Testis (tissue), 3 donors: ENCODE measurements around the gene ZNF212. TPM values are rescaled to one million over a fixed set of nuclear protein-coding genes. Genes with fewer than 3 reads are reported as not detected.
"Not testable (repeated sequence)": the region's sequence is repeated elsewhere in the genome, so short reads cannot be mapped to it uniquely, and the experiment has no call there.

Experiments
- DNase-seq: peaks from one replicate; pipeline ENCODE4 v3.0.0-alpha.2; 2019
- H3K27ac ChIP-seq, 2 donors: fragments of 200-600 bp; sonication (generic); one replicate each; pipeline ENCODE4 v1.5.1; 2019
- H3K27me3 ChIP-seq: fragments of 200-600 bp; sonication (generic); one replicate; pipeline ENCODE4 v1.5.1; 2019
- H3K36me3 ChIP-seq: fragments of 200-600 bp; sonication (generic); one replicate; pipeline ENCODE4 v1.5.1; 2017; ENCODE audit warnings: low read depth; ENCODE audit errors: missing control alignments
- H3K4me1 ChIP-seq: fragments of 200-600 bp; sonication (generic); one replicate; pipeline ENCODE4 v1.5.1; 2019
- H3K4me3 ChIP-seq, 2 donors: fragments of 200-600 bp; sonication (generic); one replicate each; pipeline ENCODE4 v1.5.1; 2017 to 2019
- H3K9me3 ChIP-seq: fragments of 200-600 bp; sonication (generic); one replicate; pipeline ENCODE4 v1.5.1; 2017
- CTCF ChIP-seq, 3 experiments: fragments of 450-650 bp in 2 of 3; fragments of 200-600 bp in 1 of 3; sonication (generic) in 1 of 3; IDR thresholded peaks; one replicate each; pipeline ENCODE4 v1.5.1; 2016 to 2019; ENCODE audit warnings: antibody characterized with exemption in 3 of 3, mild to moderate bottlenecking in 2 of 3, moderate library complexity in 1 of 3
- POLR2A ChIP-seq: fragments of 450-650 bp; IDR thresholded peaks from one replicate; pipeline ENCODE4 v1.6.1; 2017; ENCODE audit warnings: antibody characterized with exemption, mild to moderate bottlenecking, moderate library complexity
- WGBS, 2 donors: methylation state at CpG; one replicate each; pipeline ENCODE4 v1.1.5; 2018; 5-methylcytosine and 5-hydroxymethylcytosine counted together
- intact Hi-C: fragments of 100-400 bp; cut with DNase I; formaldehyde crosslinking; loops from one replicate; pipeline ENCODE4 v1.15.1; 2023; ENCODE audit warnings: low total_unique reads
- polyA plus RNA-seq: library from polyadenylated mRNA; stranded (reverse); fragments of 350-450 nt; fragmentation: Illumina TruSeq; extraction: RNeasy Lipid Tissue Mini Kit (QIAGEN cat#74804); gene quantifications from one replicate; pipeline ENCODE4 v1.2.3, GENCODE V29; 2014; ENCODE audit warnings: low read depth, low replicate concordance; ENCODE audit not compliant: insufficient read depth
- total RNA-seq, 2 donors: library from RNA; depleted of rRNA; stranded (reverse); fragments of >200 nt; gene quantifications; one replicate each; pipeline ENCODE4 v1.2.3, GENCODE V29; 2016

Gene ZNF212
- total and polyA plus RNA-seq, 3 donors from 2014 or later = 17.2 to 24.2 (median 23.1) TPM

DNA sequence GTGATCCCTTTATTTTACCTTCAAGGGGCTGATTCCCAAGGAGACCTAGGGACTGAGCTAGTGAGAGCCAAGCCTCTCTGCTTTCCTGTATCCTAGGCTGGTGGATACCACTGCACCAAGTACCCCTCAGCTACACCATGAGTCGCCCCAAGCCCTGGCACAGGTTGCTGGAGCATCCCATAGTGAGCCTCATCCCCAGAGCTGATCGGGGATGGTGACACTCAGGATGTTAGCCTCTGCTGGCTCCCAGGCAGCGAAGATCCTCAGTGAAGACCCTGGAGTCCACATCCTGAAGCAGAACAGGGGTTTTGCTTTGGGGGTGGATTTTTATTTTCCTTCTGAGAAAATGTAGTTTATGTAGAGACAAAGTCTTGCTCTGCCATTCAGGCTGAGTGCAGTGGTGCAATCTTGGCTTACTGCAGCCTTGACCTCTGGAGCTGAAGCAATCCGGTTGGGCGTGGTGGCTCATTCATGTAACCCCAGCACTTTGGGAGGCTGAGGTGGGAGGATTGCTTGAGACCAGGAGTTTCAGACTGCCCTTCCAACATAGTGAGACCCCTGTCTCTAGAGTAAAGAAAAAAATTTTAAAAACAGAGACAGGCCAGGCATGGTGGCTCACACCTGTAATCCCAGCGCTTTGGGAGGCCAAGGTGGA is 12.5 kb upstream of the ZNF212 start:
- intact Hi-C loops = no loop called here
- Histone ChIP-seq H3K4me3 (no peak overlapping the region), H3K9me3 (no peaks in the 10 kb centered on the region), H3K27ac (no peak overlapping the region), H3K4me1 (no peaks in the 10 kb centered on the region), H3K27me3 (no peaks in the 10 kb centered on the region), H3K36me3 (no peaks in the 10 kb centered on the region)
- DNase-seq = no peak
- TF ChIP-seq CTCF (IDR thresholded peaks at IDR 0.05) (no peak), POLR2A (no peak)
- WGBS, 2 donors = 61 to 73% methylated on average over 4 to 6 of the region's 6 CpGs

GRCh38 chr7:149228831-149229471 is 10.5 kb upstream of the ZNF212 start:
- Histone ChIP-seq H3K4me3 (no peak overlapping the region), H3K27me3 (no peaks in the 10 kb centered on the region), H3K36me3 (no peaks in the 10 kb centered on the region), H3K4me1 (no peaks in the 10 kb centered on the region), H3K27ac (no peak overlapping the region), H3K9me3 (no peaks in the 10 kb centered on the region)
- DNase-seq = no peak
- 65 to 66% methylated on average over 7 of the region's 7 CpGs for WGBS, 2 donors
- intact Hi-C loops = no loop called here
- no peak for TF ChIP-seq POLR2A
- no peak for TF ChIP-seq CTCF (IDR thresholded peaks at IDR 0.05)

DNA sequence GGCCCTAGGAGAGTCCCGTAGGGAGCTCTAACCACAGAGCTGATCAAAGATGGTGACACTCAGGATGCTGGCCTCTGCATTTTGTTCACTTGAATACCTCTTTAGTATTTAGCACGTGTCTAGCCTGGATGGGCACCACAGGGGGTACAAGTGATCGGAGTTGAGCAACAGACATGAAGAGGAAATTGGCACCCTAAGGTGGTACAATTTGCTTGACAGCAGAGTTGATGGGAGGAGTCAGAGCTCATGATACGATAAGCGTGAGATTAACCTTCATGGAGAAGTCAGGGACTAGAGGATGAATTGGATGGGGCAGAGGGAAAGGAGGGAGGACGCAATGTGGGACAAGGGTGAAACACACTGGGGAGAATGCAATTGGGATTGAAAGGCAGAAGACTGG is 9.9 kb upstream of the ZNF212 start:
- 69% methylated on average over 6 of the region's 6 CpGs for WGBS, 2 donors

DNA sequence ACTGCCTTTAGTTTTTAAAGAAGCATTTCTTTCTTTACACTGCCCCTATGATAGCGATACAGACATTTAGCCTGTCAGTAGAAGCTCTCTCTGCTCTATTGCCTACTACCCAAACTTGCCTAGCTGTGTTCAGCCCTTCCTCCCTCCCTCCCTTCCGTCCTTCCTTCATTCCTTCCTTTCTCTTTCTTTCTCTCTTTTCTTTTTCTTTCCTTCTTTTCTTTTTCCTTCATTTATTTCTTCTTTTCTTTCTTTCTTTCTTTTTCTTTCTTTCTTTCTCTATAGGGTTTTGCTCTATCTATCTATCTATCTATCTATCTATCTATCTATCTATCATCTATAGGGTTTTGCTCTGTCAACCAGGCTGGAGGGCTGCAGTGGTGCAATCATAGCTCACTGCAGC is 7.1 kb upstream of the ZNF212 start:
- H3K27me3 ChIP-seq = no peaks in the 10 kb centered on the region
- intact Hi-C loops = no loop called here
- no peaks in the 10 kb centered on the region for H3K36me3 ChIP-seq
- H3K4me1 ChIP-seq = no peaks in the 10 kb centered on the region
- H3K4me3 ChIP-seq = no peak overlapping the region
- 73 to 91% methylated on average over 2 of the region's 2 CpGs for WGBS, 2 donors
- TF ChIP-seq CTCF (IDR thresholded peaks at IDR 0.05) (no peak), POLR2A (no peak)
- no peaks in the 10 kb centered on the region for H3K9me3 ChIP-seq
- no peak for DNase-seq
- no peak overlapping the region for H3K27ac ChIP-seq

More for the DNA sequence above, 9.9 kb upstream of the ZNF212 start:
- intact Hi-C loops = no loop called here
- Histone ChIP-seq H3K36me3 (no peaks in the 10 kb centered on the region), H3K27ac (no peak overlapping the region), H3K4me1 (no peaks in the 10 kb centered on the region), H3K9me3 (no peaks in the 10 kb centered on the region), H3K27me3 (no peaks in the 10 kb centered on the region), H3K4me3 (no peak overlapping the region)
- TF ChIP-seq POLR2A (no peak), CTCF (IDR thresholded peaks at IDR 0.05) (no peak)
- no peak for DNase-seq

DNA sequence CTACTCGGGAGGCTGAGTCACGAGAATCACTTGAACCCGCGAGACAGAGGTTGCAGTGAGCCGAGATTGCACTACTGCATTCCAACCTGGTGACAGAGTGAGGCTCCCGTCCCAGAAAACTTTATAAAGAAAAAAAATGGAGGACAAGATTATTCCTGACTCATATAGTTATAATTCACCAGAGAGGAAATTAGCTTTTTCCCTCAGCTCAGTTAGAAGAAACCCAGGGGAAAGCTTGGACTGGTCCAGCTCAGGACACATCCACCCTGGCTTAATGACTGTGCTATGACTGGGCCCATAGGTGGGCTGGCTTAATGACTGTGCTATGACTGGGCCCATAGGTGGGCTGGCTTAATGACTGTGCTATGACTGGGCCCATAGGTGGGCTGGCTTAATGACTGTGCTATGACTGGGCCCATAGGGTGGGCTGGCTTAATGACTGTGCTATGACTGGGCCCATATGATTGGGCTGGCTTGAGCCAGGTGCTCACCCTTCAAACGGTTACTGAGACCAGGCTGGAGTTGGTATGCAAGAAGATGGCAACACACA is 5.7 kb upstream of the ZNF212 start:
- intact Hi-C loops, DNase-seq: not testable (repeated sequence)

More for the DNA sequence above, 5.7 kb upstream of the ZNF212 start:
- not testable (repeated sequence) for H3K9me3 ChIP-seq, H3K36me3 ChIP-seq, H3K4me1 ChIP-seq, H3K4me3 ChIP-seq, H3K27ac ChIP-seq, H3K27me3 ChIP-seq
- 85 to 90% methylated on average over 7 of the region's 7 CpGs for WGBS, 2 donors
